DND-41 (cell line): ENCODE data around the gene PLCG1.

ENCODE experiments used
- ATAC-seq: fragments of 200-7000 bp; cut with Tn5 transposase; 3 replicates; pipeline ENCODE4 v1.9.1; 2021; ENCODE audit warnings: low read depth; ENCODE audit not compliant: insufficient read depth
- DNase-seq: peaks from one replicate; pipeline ENCODE4 v3.0.0-alpha.2; 2020
- H2AFZ ChIP-seq: 2 replicates; pipeline ENCODE4 v1.6.0; 2012; ENCODE audit warnings: low read depth, low read length
- H3K27ac ChIP-seq: 2 replicates; pipeline ENCODE4 v1.5.1; 2012; ENCODE audit warnings: low read length, inconsistent platforms
- H3K27me3 ChIP-seq: fragments of 200-600 bp; sonication (generic); 2 replicates; pipeline ENCODE4 v1.6.0; 2012; ENCODE audit warnings: low read length, mild to moderate bottlenecking, inconsistent platforms; ENCODE audit not compliant: insufficient read depth, poor library complexity
- H3K36me3 ChIP-seq: 2 replicates; pipeline ENCODE4 v1.5.1; 2012; ENCODE audit warnings: low read length, inconsistent platforms; ENCODE audit not compliant: insufficient read depth
- H3K4me1 ChIP-seq: 2 replicates; pipeline ENCODE4 v1.5.1; 2012; ENCODE audit warnings: mild to moderate bottlenecking, low read length; ENCODE audit not compliant: insufficient read depth
- H3K4me2 ChIP-seq: 2 replicates; pipeline ENCODE4 v1.6.0; 2012; ENCODE audit warnings: mild to moderate bottlenecking, moderate library complexity, low read length, inconsistent platforms; ENCODE audit not compliant: insufficient read depth
- H3K4me3 ChIP-seq, 2 experiments: fragments of 200-600 bp in 1 of 2; shearing (Covaris generic) in 1 of 2; 2 replicates each; pipeline ENCODE4 v1.5.1; 2012 to 2016; ENCODE audit warnings: inconsistent platforms in 2 of 2, low read length in 2 of 2, mild to moderate bottlenecking in 2 of 2, low read depth in 1 of 2, moderate library complexity in 1 of 2
- H3K79me2 ChIP-seq: 2 replicates; pipeline ENCODE4 v1.6.0; 2012; ENCODE audit warnings: low read length, inconsistent platforms; ENCODE audit not compliant: insufficient read depth
- H3K9ac ChIP-seq: 2 replicates; pipeline ENCODE4 v1.6.0; 2012; ENCODE audit warnings: low read depth, mild to moderate bottlenecking, inconsistent platforms, low read length, moderate library complexity
- H3K9me3 ChIP-seq: 2 replicates; pipeline ENCODE4 v1.5.1; 2012; ENCODE audit warnings: low read length, moderate library complexity, mild to moderate bottlenecking, inconsistent platforms; ENCODE audit not compliant: insufficient read depth, severe bottlenecking
- H4K20me1 ChIP-seq: 2 replicates; pipeline ENCODE4 v1.6.0; 2012; ENCODE audit warnings: low read length; ENCODE audit not compliant: insufficient read depth
- EZH2 ChIP-seq: IDR thresholded peaks from 3 replicates; pipeline ENCODE4 v1.6.1; 2012; ENCODE audit warnings: borderline replicate concordance, low read depth, mild to moderate bottlenecking, moderate library complexity, low read length, inconsistent platforms; ENCODE audit not compliant: severe bottlenecking
- TF ChIP-seq, protein P1 (sequence below): IDR thresholded peaks from 2 replicates; pipeline ENCODE4 v1.5.1; 2012; ENCODE audit warnings: borderline replicate concordance, low read length, moderate library complexity, mild to moderate bottlenecking; ENCODE audit not compliant: poor library complexity, severe bottlenecking; ENCODE audit errors: extremely low read depth

PLCG1 gene

DNA sequence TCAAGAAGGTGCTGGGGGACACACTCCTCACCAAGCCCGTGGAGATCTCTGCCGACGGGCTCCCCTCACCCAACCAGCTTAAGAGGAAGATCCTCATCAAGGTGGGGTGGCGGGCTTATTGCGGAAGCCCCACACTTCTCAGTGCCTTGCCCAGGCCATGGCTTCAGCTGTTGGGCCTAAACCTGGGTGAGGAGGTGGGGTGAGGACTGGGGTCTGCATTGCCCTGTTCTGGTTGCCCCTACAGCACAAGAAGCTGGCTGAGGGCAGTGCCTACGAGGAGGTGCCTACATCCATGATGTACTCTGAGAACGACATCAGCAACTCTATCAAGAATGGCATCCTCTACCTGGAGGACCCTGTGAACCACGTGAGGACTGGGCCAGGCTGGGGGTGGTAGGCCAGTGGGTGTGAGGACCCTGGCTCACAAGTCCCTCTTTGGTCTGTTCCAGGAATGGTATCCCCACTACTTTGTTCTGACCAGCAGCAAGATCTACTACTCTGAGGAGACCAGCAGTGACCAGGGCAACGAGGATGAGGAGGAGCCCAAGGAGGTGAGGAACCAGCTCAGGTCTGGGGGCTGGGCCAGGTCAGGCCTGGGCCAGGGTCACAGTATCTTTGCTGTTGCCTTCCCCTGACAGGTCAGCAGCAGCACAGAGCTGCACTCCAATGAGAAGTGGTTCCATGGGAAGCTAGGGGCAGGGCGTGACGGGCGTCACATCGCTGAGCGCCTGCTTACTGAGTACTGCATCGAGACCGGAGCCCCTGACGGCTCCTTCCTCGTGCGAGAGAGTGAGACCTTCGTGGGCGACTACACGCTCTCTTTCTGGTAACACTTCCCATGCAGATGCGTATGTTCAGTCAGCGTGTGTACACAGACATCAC lies 27.9 kb downstream of the PLCG1 start:
- Histone ChIP-seq H3K9ac (no peak overlapping the region), H3K9me3 (no peaks in the 10 kb centered on the region), H3K27ac (no peak overlapping the region), H3K27me3 (no peaks in the 10 kb centered on the region), H3K36me3 (peaks cover 100% of the 10 kb centered on the region), H3K79me2 (peaks cover 12% of the 10 kb centered on the region), H3K4me1 (no peaks in the 10 kb centered on the region), H2AFZ (no peak overlapping the region), H3K4me2 (no peak overlapping the region), H4K20me1 (peaks cover 93% of the 10 kb centered on the region), H3K4me3 (no peak overlapping the region)
- DNase-seq (no peak), ATAC-seq (no peak)
- no peak for TF ChIP-seq EZH2
- TF ChIP-seq, protein P1, sequence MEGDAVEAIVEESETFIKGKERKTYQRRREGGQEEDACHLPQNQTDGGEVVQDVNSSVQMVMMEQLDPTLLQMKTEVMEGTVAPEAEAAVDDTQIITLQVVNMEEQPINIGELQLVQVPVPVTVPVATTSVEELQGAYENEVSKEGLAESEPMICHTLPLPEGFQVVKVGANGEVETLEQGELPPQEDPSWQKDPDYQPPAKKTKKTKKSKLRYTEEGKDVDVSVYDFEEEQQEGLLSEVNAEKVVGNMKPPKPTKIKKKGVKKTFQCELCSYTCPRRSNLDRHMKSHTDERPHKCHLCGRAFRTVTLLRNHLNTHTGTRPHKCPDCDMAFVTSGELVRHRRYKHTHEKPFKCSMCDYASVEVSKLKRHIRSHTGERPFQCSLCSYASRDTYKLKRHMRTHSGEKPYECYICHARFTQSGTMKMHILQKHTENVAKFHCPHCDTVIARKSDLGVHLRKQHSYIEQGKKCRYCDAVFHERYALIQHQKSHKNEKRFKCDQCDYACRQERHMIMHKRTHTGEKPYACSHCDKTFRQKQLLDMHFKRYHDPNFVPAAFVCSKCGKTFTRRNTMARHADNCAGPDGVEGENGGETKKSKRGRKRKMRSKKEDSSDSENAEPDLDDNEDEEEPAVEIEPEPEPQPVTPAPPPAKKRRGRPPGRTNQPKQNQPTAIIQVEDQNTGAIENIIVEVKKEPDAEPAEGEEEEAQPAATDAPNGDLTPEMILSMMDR, result no peak

DNA sequence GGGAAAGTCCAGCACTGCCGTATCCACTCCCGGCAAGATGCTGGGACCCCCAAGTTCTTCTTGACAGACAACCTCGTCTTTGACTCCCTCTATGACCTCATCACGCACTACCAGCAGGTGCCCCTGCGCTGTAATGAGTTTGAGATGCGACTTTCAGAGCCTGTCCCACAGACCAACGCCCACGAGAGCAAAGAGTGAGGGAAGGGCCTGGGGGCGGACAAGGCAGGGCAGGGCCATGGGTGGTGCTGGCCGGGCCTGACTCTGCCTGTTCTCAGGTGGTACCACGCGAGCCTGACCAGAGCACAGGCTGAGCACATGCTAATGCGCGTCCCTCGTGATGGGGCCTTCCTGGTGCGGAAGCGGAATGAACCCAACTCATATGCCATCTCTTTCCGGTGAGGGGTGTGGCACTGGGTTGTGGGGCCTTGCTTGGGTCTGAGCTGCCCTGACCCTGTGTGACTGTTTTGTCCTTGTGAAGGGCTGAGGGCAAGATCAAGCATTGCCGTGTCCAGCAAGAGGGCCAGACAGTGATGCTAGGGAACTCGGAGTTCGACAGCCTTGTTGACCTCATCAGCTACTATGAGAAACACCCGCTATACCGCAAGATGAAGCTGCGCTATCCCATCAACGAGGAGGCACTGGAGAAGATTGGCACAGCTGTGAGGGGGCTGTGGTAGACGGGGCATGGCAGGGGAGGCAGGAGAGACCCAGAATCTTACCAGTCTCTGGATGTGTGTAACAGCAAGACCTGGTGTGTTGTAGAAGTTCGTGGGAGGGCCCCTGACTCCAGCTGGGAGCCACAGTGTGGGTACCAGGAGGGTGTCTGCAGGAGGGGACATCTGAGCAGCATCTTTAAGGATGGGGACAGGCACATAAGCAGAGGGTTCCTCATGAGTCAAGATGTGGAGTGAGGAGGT lies 29.1 kb downstream of the PLCG1 start:
- H3K4me2 ChIP-seq, result no peak overlapping the region
- H3K9ac ChIP-seq, result no peak overlapping the region
- no peaks in the 10 kb centered on the region for H3K27me3 ChIP-seq
- H3K36me3 ChIP-seq, result peaks cover 99% of the 10 kb centered on the region
- H3K9me3 ChIP-seq, result no peaks in the 10 kb centered on the region
- no peaks in the 10 kb centered on the region; the same call in 1 of the 2 replicates for H3K79me2 ChIP-seq
- no peak for ATAC-seq
- no peak overlapping the region for H3K27ac ChIP-seq
- no peak overlapping the region for H2AFZ ChIP-seq
- peaks cover 88% of the 10 kb centered on the region for H4K20me1 ChIP-seq
- no peak for DNase-seq
- H3K4me3 ChIP-seq, result no peak overlapping the region
- no peaks in the 10 kb centered on the region for H3K4me1 ChIP-seq
- TF ChIP-seq EZH2, result no peak
- TF ChIP-seq, protein P1, result no peak

DNA sequence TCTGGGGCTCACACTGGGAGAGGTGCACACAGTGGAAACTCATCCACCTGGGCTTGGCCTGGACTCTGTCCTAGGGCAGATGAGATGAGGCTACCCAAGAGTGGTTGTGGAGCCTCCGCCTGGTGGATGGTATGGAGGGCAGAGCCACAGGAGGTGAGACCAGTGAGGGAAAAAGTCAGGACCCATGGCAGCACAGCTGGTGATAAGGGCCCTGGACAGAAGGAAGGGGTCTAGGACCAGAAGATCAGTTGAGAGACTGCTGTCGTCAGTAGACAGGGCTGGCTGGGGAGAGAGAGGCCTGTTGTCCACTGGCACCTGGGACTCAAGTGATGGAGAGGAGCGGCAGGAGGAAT lies 29.8 kb downstream of the PLCG1 start:
- ATAC-seq, result peak; percentile 20; the same call in 1 of the 3 replicates
- H3K4me2 ChIP-seq, result no peak overlapping the region
- H3K27me3 ChIP-seq, result no peaks in the 10 kb centered on the region
- no peak for DNase-seq
- TF ChIP-seq, protein P1, result no peak
- TF ChIP-seq EZH2, result no peak
- peaks cover 99% of the 10 kb centered on the region for H3K36me3 ChIP-seq
- no peaks in the 10 kb centered on the region for H3K9me3 ChIP-seq
- H4K20me1 ChIP-seq, result peaks cover 89% of the 10 kb centered on the region
- H2AFZ ChIP-seq, result no peak overlapping the region
- no peaks in the 10 kb centered on the region; the same call in 1 of the 2 replicates for H3K79me2 ChIP-seq
- H3K9ac ChIP-seq, result no peak overlapping the region
- H3K27ac ChIP-seq, result no peak overlapping the region
- H3K4me3 ChIP-seq, result no peak overlapping the region
- H3K4me1 ChIP-seq, result no peaks in the 10 kb centered on the region
